ENCODE data around the gene STAT5B. TPM values are rescaled to one million over a fixed set of nuclear protein-coding genes. Genes with fewer than 3 reads are reported as not detected.
A peak's percentile ranks its signal among the peaks of the same experiment; 100 is the strongest.

STAT5B gene
- total and polyA plus RNA-seq, 9 of the 15 experiments (the other 6 are each of a cell fraction or from before 2014, with no cell fraction given): 20.8 to 176 (median 92.4) TPM

- TF ChIP-seq HDAC1 (IDR thresholded peaks at IDR 0.05): peak in 1 of 2 experiments; percentile 74; a peak in 2 of 4 replicates
- TF ChIP-seq NCOA1 (IDR thresholded peaks at IDR 0.05; ENCODE audit: low read depth): peak; percentile 35; the same call in 1 of the 2 replicates
- 0 out of 2 replicates have a peak, but pooled peaks have one; percentile 1 for TF ChIP-seq POLR2A (conservative IDR thresholded peaks at IDR 0.05)
- peak; percentile 71; the same call in 1 of the 2 replicates for TF ChIP-seq ZNF316 (IDR thresholded peaks at IDR 0.05)
- no peak for TF ChIP-seq RHOXF2B (CRISPR knock-in tag; conservative IDR thresholded peaks at IDR 0.05)
- TF ChIP-seq BRD9 (IDR thresholded peaks at IDR 0.05; ENCODE audit: low read depth, partially characterized antibody): peak; percentile 67
- no peak for TF ChIP-seq SAP30 (IDR thresholded peaks at IDR 0.05; ENCODE audit: borderline replicate concordance, insufficient read depth, low read depth, low read length, poor library complexity, severe bottlenecking)
- TF ChIP-seq PPARD (CRISPR knock-in tag; IDR thresholded peaks at IDR 0.05): no peak
- peak; percentile 94 for TF ChIP-seq FOSL1 (tag; conservative IDR thresholded peaks at IDR 0.05)
- TF ChIP-seq ZNF311 (CRISPR knock-in tag; IDR thresholded peaks at IDR 0.05): no peak
- TF ChIP-seq SNIP1 (IDR thresholded peaks at IDR 0.05; ENCODE audit: low read depth): 0 out of 2 replicates have a peak, but pooled peaks have one; percentile 42
- 0 out of 2 replicates have a peak, but pooled peaks have one; percentile 53 for TF ChIP-seq ZBTB5 (IDR thresholded peaks at IDR 0.05)
- peak; percentile 23; the same call in 1 of the 2 replicates for TF ChIP-seq TRIM28 (IDR thresholded peaks at IDR 0.05)
- no peak for TF ChIP-seq ZNF444 (CRISPR knock-in tag; IDR thresholded peaks at IDR 0.05)
- peak; percentile 96 for TF ChIP-seq SMARCA5 (IDR thresholded peaks at IDR 0.05)
- peak; percentile 34 for TF ChIP-seq RBM25 (IDR thresholded peaks at IDR 0.05; ENCODE audit: low read depth, low read length, severe bottlenecking)
- TF ChIP-seq NFRKB (IDR thresholded peaks at IDR 0.05; ENCODE audit: low read depth): peak; percentile 20; the same call in 1 of the 2 replicates
- peak; percentile 41; the same call in 1 of the 2 replicates for TF ChIP-seq CC2D1A (IDR thresholded peaks at IDR 0.05)
- TF ChIP-seq, protein P1, sequence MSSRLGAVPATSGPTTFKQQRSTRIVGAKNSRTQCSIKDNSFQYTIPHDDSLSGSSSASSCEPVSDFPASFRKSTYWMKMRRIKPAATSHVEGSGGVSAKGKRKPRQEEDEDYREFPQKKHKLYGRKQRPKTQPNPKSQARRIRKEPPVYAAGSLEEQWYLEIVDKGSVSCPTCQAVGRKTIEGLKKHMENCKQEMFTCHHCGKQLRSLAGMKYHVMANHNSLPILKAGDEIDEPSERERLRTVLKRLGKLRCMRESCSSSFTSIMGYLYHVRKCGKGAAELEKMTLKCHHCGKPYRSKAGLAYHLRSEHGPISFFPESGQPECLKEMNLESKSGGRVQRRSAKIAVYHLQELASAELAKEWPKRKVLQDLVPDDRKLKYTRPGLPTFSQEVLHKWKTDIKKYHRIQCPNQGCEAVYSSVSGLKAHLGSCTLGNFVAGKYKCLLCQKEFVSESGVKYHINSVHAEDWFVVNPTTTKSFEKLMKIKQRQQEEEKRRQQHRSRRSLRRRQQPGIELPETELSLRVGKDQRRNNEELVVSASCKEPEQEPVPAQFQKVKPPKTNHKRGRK (tag; IDR thresholded peaks at IDR 0.05): peak; percentile 92
- peak; percentile 85; the same call in 1 of the 2 replicates for TF ChIP-seq LARP7 (IDR thresholded peaks at IDR 0.05)
- 0 out of 2 replicates have a peak, but pooled peaks have one; percentile 2 for TF ChIP-seq HCFC1 (IDR thresholded peaks at IDR 0.05; ENCODE audit: low read depth, low read length)
- TF ChIP-seq LCOR (CRISPR knock-in tag; IDR thresholded peaks at IDR 0.05): no peak
- peak; percentile 46 for TF ChIP-seq MTA1 (IDR thresholded peaks at IDR 0.05; ENCODE audit: borderline replicate concordance)
- peak; percentile 56; the same call in 1 of the 2 replicates for TF ChIP-seq HDAC2 (IDR thresholded peaks at IDR 0.05)
- 0 out of 2 replicates have a peak, but pooled peaks have one; percentile 14 for TF ChIP-seq ELF1 (tag; IDR thresholded peaks at IDR 0.05)
- TF ChIP-seq ATF7 (IDR thresholded peaks at IDR 0.05): peak; percentile 46; the same call in 1 of the 2 replicates
- 0 out of 2 replicates have a peak, but pooled peaks have one; percentile 53 for TF ChIP-seq OTX1 (CRISPR knock-in tag; IDR thresholded peaks at IDR 0.05)
- TF ChIP-seq MIER1 (IDR thresholded peaks at IDR 0.05; ENCODE audit: low read depth): peak; percentile 71; the same call in 1 of the 2 replicates
These were observed 93.1 kb downstream of the STAT5B start (continued) for GRCh38 chr17:42182927-42183734.

Measured in K562 (cell line).